A549 (cell line): Measurements from ENCODE around the gene FIBP. TPM values are rescaled to one million over a fixed set of nuclear protein-coding genes. Genes with fewer than 3 reads are reported as not detected.
A peak's percentile ranks its signal among the peaks of the same experiment; 100 is the strongest.

Experiments
- ATAC-seq, 2 experiments: fragments of 200-7000 bp in 1 of 2; fragments of >200 bp in 1 of 2; cut with Nextera tagmentation in 1 of 2; cut with Tn5 transposase in 1 of 2; 3 replicates each; pipeline versions ENCODE4 v1.8.0 to v1.9.1; 2018 to 2020; ENCODE audit warnings: mild to moderate bottlenecking in 1 of 2, moderate library complexity in 1 of 2
- CTCF ChIA-PET: fragments of 300-600 bp; sonication (Branson Sonifier 250); formaldehyde crosslinking; extraction: SDS; loops from one replicate; lab custom pipeline; 2021; ENCODE audit warnings: antibody characterized with exemption, inconsistent platforms; lab: Yijun Ruan, JAX
- POLR2A ChIA-PET: fragments of 350-600 bp; formaldehyde crosslinking; extraction: SDS; loops from one replicate; lab custom pipeline; 2021; ENCODE audit warnings: antibody characterized with exemption, inconsistent platforms; lab: Yijun Ruan, JAX
- DNase-seq, 2 experiments: peaks; one replicate each; pipeline versions ENCODE4 v3.0.0 to v3.0.0-alpha.2; 2011 to 2016; ENCODE audit warnings: low read depth in 1 of 2, low spot score in 1 of 2
- FAIRE-seq: peaks from 2 replicates; lab custom pipeline; 2011; peaks lifted over from hg19 to GRCh38; lab: Jason Lieb, UNC
- H3K27ac ChIP-seq, 2 experiments: fragments of >200 bp; sonication (Bioruptor Twin); formaldehyde crosslinking; 3 replicates each; pipeline ENCODE4 v1.5.1; 2016 to 2017
- H3K4me1 ChIP-seq: fragments of >200 bp; sonication (Bioruptor Twin); formaldehyde crosslinking; 3 replicates; pipeline ENCODE4 v1.6.1; 2016
- H3K4me2 ChIP-seq: fragments of >200 bp; sonication (Bioruptor Twin); formaldehyde crosslinking; 3 replicates; pipeline ENCODE4 v1.6.1; 2016
- H3K4me3 ChIP-seq: fragments of >200 bp; sonication (Bioruptor Twin); formaldehyde crosslinking; 3 replicates; pipeline ENCODE4 v1.5.1; 2016
- H3K9me3 ChIP-seq: fragments of >200 bp; sonication (Bioruptor Twin); formaldehyde crosslinking; 3 replicates; pipeline ENCODE4 v1.6.1; 2016
- BCL3 ChIP-seq: fragments of >200 bp; sonication (Bioruptor Twin); formaldehyde crosslinking; IDR thresholded peaks from 3 replicates; pipeline ENCODE4 v1.6.1; 2016
- BHLHE40 ChIP-seq: IDR thresholded peaks from 2 replicates; pipeline ENCODE4 v1.6.1; 2012; ENCODE audit warnings: low read depth, low read length, inconsistent platforms
- CHD2 ChIP-seq: fragments of 150-350 bp; IDR thresholded peaks from 2 replicates; pipeline ENCODE4 v1.6.1; 2014; ENCODE audit warnings: low read length; ENCODE audit not compliant: partially characterized antibody
- CTCF ChIP-seq: fragments of >200 bp; sonication (Bioruptor Twin); formaldehyde crosslinking; IDR thresholded peaks from 3 replicates; pipeline ENCODE4 v1.5.1; 2016
- EHF ChIP-seq: fragments of 250-450 bp; sonication (Bioruptor Pico); IDR thresholded peaks from 2 replicates; pipeline ENCODE4 v1.5.0; 2020; ENCODE audit warnings: mild to moderate bottlenecking
- ELK1 ChIP-seq: fragments of 150-350 bp; IDR thresholded peaks from 2 replicates; pipeline ENCODE4 v1.6.1; 2014; ENCODE audit warnings: low read depth, mild to moderate bottlenecking, low read length
- ESRRA ChIP-seq: fragments of 150-350 bp; IDR thresholded peaks from 2 replicates; pipeline ENCODE4 v1.6.1; 2014; ENCODE audit warnings: mild to moderate bottlenecking, low read length, borderline replicate concordance
- FOSL2 ChIP-seq, 2 experiments: fragments of 450-650 bp in 1 of 2; fragments of >200 bp in 1 of 2; sonication (Bioruptor Twin) in 1 of 2; formaldehyde crosslinking; IDR thresholded peaks; 2 replicates each; pipeline versions ENCODE4 v1.5.0 to v1.6.1; 2016 to 2020; ENCODE audit warnings: mild to moderate bottlenecking in 1 of 2, moderate library complexity in 1 of 2
- FOXS1 ChIP-seq: fragments of 250-450 bp; sonication (Bioruptor Pico); IDR thresholded peaks from 2 replicates; pipeline ENCODE4 v1.5.0; 2020; ENCODE audit warnings: mild to moderate bottlenecking, moderate library complexity
- GATA3 ChIP-seq: IDR thresholded peaks from 2 replicates; pipeline ENCODE4 v1.6.1; 2012; ENCODE audit warnings: borderline replicate concordance
- HES2 ChIP-seq: fragments of >200 bp; sonication (Bioruptor Twin); formaldehyde crosslinking; IDR thresholded peaks from 2 replicates; pipeline ENCODE4 v1.6.1; 2016
- HOXA7 ChIP-seq: fragments of 250-450 bp; sonication (Bioruptor Pico); IDR thresholded peaks from 2 replicates; pipeline ENCODE4 v1.5.0; 2020; ENCODE audit warnings: mild to moderate bottlenecking, moderate library complexity
- HOXB5 ChIP-seq: fragments of 250-450 bp; sonication (Bioruptor Pico); IDR thresholded peaks from 2 replicates; pipeline ENCODE4 v1.5.0; 2020; ENCODE audit warnings: mild to moderate bottlenecking, moderate library complexity
- JUN ChIP-seq, 2 experiments: fragments of >200 bp; sonication (Bioruptor Twin); formaldehyde crosslinking; IDR thresholded peaks; 2 replicates in 1 of 2; 3 replicates in 1 of 2; pipeline ENCODE4 v1.6.1; 2016 to 2017
- JUNB ChIP-seq: fragments of >200 bp; sonication (Bioruptor Twin); formaldehyde crosslinking; IDR thresholded peaks from 2 replicates; pipeline ENCODE4 v1.6.1; 2016
- KDM1A ChIP-seq: fragments of 200-600 bp; sonication (generic); IDR thresholded peaks from 2 replicates; pipeline ENCODE4 v1.6.1; 2016; ENCODE audit warnings: low read depth, mild to moderate bottlenecking
- MAFK ChIP-seq: fragments of 450-650 bp; IDR thresholded peaks from 2 replicates; pipeline ENCODE4 v1.6.1; 2014; ENCODE audit not compliant: partially characterized antibody
- MAX ChIP-seq: IDR thresholded peaks from 2 replicates; pipeline ENCODE4 v1.6.1; 2012
- MAZ ChIP-seq: fragments of 150-350 bp; IDR thresholded peaks from 2 replicates; pipeline ENCODE4 v1.6.1; 2014; ENCODE audit warnings: antibody characterized with exemption, low read depth, low read length, borderline replicate concordance
- MYC ChIP-seq: IDR thresholded peaks from 2 replicates; pipeline ENCODE4 v1.6.1; 2012; ENCODE audit warnings: mild to moderate bottlenecking, inconsistent platforms, low read length, improper control_type of control experiment, borderline replicate concordance
- NR3C1 ChIP-seq: fragments of >200 bp; sonication (Bioruptor Twin); formaldehyde crosslinking; IDR thresholded peaks from 3 replicates; pipeline ENCODE4 v1.6.1; 2017
- PHF8 ChIP-seq: fragments of 200-600 bp; sonication (generic); IDR thresholded peaks from 2 replicates; pipeline ENCODE4 v1.6.1; 2016; ENCODE audit warnings: low read depth, mild to moderate bottlenecking, antibody characterized with exemption, moderate library complexity, borderline replicate concordance
- POLR2A ChIP-seq: IDR thresholded peaks from 2 replicates; pipeline ENCODE4 v1.6.1; 2012; ENCODE audit warnings: mild to moderate bottlenecking, low read length
- POLR2AphosphoS2 ChIP-seq: conservative IDR thresholded peaks from 2 replicates; pipeline ENCODE4 v1.6.1; 2012; ENCODE audit warnings: low read length, improper control_type of control experiment, inconsistent platforms
- RAD21 ChIP-seq, 2 experiments: fragments of >200 bp in 1 of 2; sonication (Bioruptor Twin) in 1 of 2; formaldehyde crosslinking in 1 of 2; IDR thresholded peaks in 1 of 2; conservative IDR thresholded peaks in 1 of 2; 2 replicates in 1 of 2; 3 replicates in 1 of 2; pipeline ENCODE4 v1.6.1; 2012 to 2018; ENCODE audit warnings: inconsistent platforms in 1 of 2
- RARB ChIP-seq: fragments of 250-450 bp; sonication (Bioruptor Pico); IDR thresholded peaks from 2 replicates; pipeline ENCODE4 v1.8.0; 2021; ENCODE audit warnings: mild to moderate bottlenecking, moderate library complexity
- SMC3 ChIP-seq: fragments of >200 bp; sonication (Bioruptor Twin); formaldehyde crosslinking; IDR thresholded peaks from 3 replicates; pipeline ENCODE4 v1.6.1; 2018; ENCODE audit warnings: inconsistent platforms
- TFCP2L1 ChIP-seq: fragments of 250-450 bp; sonication (Bioruptor Pico); IDR thresholded peaks from 2 replicates; pipeline ENCODE4 v1.5.0; 2021; ENCODE audit warnings: mild to moderate bottlenecking
- TP53 ChIP-seq: fragments of 250-450 bp; sonication (Bioruptor Pico); IDR thresholded peaks from 2 replicates; pipeline ENCODE4 v1.5.0; 2021; ENCODE audit warnings: mild to moderate bottlenecking, moderate library complexity
- ZC3H11A ChIP-seq: fragments of 450-650 bp; IDR thresholded peaks from 2 replicates; pipeline ENCODE4 v1.6.1; 2014; ENCODE audit warnings: antibody characterized with exemption, mild to moderate bottlenecking
- ZNF302 ChIP-seq: fragments of 250-450 bp; sonication (Bioruptor Pico); IDR thresholded peaks from 2 replicates; pipeline ENCODE4 v1.9.0; 2021; ENCODE audit warnings: inconsistent platforms, mild to moderate bottlenecking, moderate library complexity
- ZSCAN20 ChIP-seq: fragments of 250-450 bp; sonication (Bioruptor Pico); IDR thresholded peaks from 2 replicates; pipeline ENCODE4 v1.8.0; 2022; ENCODE audit warnings: mild to moderate bottlenecking, moderate library complexity
- WGBS: methylation state at CpG from one replicate; pipeline ENCODE4 v1.1.6; 2017; ENCODE audit errors: missing lambda C conversion rate; 5-methylcytosine and 5-hydroxymethylcytosine counted together
- polyA minus RNA-seq: library from RNA; depleted of rRNA, polyadenylated mRNA; stranded (reverse); fragments of >200 nt; gene quantifications from 2 replicates; pipeline ENCODE4 v1.2.3, GENCODE V29; 2011; rRNA and poly(A)+ RNA removed
- polyA plus RNA-seq, 4 experiments: library from polyadenylated mRNA; depleted of rRNA in 3 of 4; stranded (reverse); fragments of >200 nt; fragmentation: RNase III in 1 of 4; extraction: RNeasy Plus Mini Kit Qiagen cat#74134 plus additional on column Dnase treatment in 1 of 4; gene quantifications; 2 replicates in 3 of 4; 3 replicates in 1 of 4; pipeline ENCODE4 v1.2.3, GENCODE V29; 2011 to 2017
- TF ChIP-seq, protein P1 (sequence below): IDR thresholded peaks from 2 replicates; pipeline ENCODE4 v1.6.1; 2012
- TF ChIP-seq, protein P2 (sequence below): fragments of 250-450 bp; sonication (Bioruptor Pico); IDR thresholded peaks from 2 replicates; pipeline ENCODE4 v1.5.0; 2020; ENCODE audit warnings: low read depth, mild to moderate bottlenecking, moderate library complexity

The FIBP gene
- polyA plus RNA-seq (2011; rRNA removed), result 72.2 and 83.0 TPM in 2 replicates
- polyA plus RNA-seq (2012; cell fraction: cytosol; rRNA removed), result 119 and 157 TPM in 2 replicates
- polyA plus RNA-seq (2012; cell fraction: nucleus; rRNA removed), result 121 and 152 TPM in 2 replicates
- 60.4 to 66.2 TPM (median 65.3 TPM) in 3 replicates for polyA plus RNA-seq (2017; fragmentation: RNase III; extraction: RNeasy Plus Mini Kit Qiagen cat#74134 plus additional on column Dnase treatment)
- 81.2 and 91.4 TPM in 2 replicates for polyA minus RNA-seq

DNA sequence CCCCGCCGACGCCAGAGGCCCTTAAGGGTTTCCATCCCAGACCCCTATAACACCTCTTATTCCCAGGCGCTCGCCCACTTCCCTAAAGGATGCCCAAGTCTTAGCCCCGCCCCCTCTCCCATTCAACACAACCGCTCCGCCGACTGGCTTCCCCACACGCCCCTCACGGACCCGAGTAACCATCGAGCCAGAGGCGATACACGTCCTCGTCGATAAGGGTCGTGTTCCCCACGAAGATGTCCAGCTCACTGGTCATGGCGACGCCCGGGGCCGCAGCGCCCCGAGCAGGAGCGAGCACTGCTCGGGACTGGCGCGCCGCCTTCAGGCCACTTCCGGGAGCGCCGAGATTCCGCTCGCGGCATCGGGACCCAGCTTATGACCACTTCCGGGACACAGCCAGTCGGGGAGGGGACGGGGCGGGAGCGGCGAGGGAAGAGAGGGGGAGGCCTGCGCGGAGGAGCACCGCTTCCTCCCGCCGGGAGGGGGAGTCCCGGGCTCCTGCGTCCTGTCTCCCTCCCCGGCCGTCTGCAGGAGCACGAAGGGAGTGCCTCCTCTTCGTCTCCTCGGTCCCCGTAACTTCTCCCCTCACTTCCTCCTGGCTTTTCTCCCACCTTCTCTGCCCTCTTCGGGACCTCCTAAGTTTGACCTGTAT, at the start of gene FIBP:
Gene FIBP (minus strand): TSS at position 309 of the 652 bp plus-strand sequence. CDS start 53 bp downstream, at position 256.
- ATAC-seq (peak; percentile 43 to 73), DNase-seq (peak; percentile 97), FAIRE-seq (no peak)
- Histone ChIP-seq H3K4me2 (peak within 1 kb of the TSS; percentile 97), H3K4me1 (peaks cover 50% of the 10 kb centered on the region), H3K9me3 (no peaks in the 10 kb centered on the region), H3K4me3 (peak within 1 kb of the TSS; percentile 72), H3K27ac (peak within 1 kb of the TSS; percentile 93 to 96)
- POLR2A ChIA-PET, result interaction anchor here (0.6 to 4.3 kb wide), 28 partner anchors 11 to 1881 kb away, joined by 3 to 36 read pairs (median 6); partner anchors contain the start of genes C11orf68, CFL1, FOSL1 and PCNX3
- CTCF ChIA-PET, result interaction anchor here (0.5 to 20.5 kb wide), 39 partner anchors 10 to 412 kb away, joined by 3 to 618 read pairs (median 5); partner anchors contain the start of genes C11orf68, CFL1, CTSW and DRAP1
- under 1% methylated on average over 18 of the region's 57 CpGs for WGBS
- TF ChIP-seq BHLHE40 (no peak), ESRRA (no peak; the same call in 1 of the 2 replicates), HES2 (no peak), HOXA7 (CRISPR knock-in tag) (peak; percentile 75; the same call in 1 of the 2 replicates), ZSCAN20 (no peak), CTCF (peak; percentile 81), JUNB (no peak), POLR2A (peak; percentile 91), FOXS1 (CRISPR knock-in tag) (no peak), GATA3 (no peak), ZNF302 (CRISPR knock-in tag) (no peak), TP53 (CRISPR knock-in tag) (0 out of 2 replicates have a peak, but pooled peaks have one; percentile 46), SMC3 (peak; percentile 65), EHF (peak; percentile 98), FOSL2 (IDR thresholded peaks at IDR 0.05) (no peak), FOSL2 (CRISPR knock-in tag; IDR thresholded peaks at IDR 0.05) (peak; percentile 44), KDM1A (no peak), PHF8 (peak; percentile 78; the same call in 1 of the 2 replicates), JUN (IDR thresholded peaks at IDR 0.05) (peak; percentile 48 to 87; a peak in 4 of 5 replicates), ELK1 (no peak), MAZ (peak; percentile 62), MYC (peak; percentile 27; the same call in 1 of the 2 replicates), MAFK (no peak), HOXB5 (CRISPR knock-in tag) (no peak), POLR2AphosphoS2 (0 out of 2 replicates have a peak, but pooled peaks have one; percentile 75), MAX (peak; percentile 75; the same call in 1 of the 2 replicates), RARB (CRISPR knock-in tag) (no peak), NR3C1 (no peak), CHD2 (no peak), ZC3H11A (no peak), TFCP2L1 (CRISPR knock-in tag) (peak; percentile 93; the same call in 1 of the 2 replicates), BCL3 (peak; percentile 88), RAD21 (conservative IDR thresholded peaks at IDR 0.05 in 1 of 2, IDR thresholded peaks at IDR 0.05 in 1 of 2) (peak; percentile 45 to 61)
- TF ChIP-seq, protein P1, sequence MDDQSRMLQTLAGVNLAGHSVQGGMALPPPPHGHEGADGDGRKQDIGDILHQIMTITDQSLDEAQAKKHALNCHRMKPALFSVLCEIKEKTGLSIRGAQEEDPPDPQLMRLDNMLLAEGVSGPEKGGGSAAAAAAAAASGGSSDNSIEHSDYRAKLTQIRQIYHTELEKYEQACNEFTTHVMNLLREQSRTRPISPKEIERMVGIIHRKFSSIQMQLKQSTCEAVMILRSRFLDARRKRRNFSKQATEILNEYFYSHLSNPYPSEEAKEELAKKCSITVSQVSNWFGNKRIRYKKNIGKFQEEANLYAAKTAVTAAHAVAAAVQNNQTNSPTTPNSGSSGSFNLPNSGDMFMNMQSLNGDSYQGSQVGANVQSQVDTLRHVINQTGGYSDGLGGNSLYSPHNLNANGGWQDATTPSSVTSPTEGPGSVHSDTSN, result no peak
- TF ChIP-seq, protein P2, sequence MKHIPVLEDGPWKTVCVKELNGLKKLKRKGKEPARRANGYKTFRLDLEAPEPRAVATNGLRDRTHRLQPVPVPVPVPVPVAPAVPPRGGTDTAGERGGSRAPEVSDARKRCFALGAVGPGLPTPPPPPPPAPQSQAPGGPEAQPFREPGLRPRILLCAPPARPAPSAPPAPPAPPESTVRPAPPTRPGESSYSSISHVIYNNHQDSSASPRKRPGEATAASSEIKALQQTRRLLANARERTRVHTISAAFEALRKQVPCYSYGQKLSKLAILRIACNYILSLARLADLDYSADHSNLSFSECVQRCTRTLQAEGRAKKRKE (CRISPR knock-in tag), result peak; percentile 16; the same call in 1 of the 2 replicates
